Suppressor macrophage (primary cell): Measurements from ENCODE around the gene IL15RA.
"Not testable (repeated sequence)": the region's sequence is repeated elsewhere in the genome, so short reads cannot be mapped to it uniquely, and the experiment has no call there.

ENCODE experiments used
- DNase-seq, 4 experiments: peaks; one replicate each; pipeline ENCODE4 v3.0.0-alpha.2; 2020 to 2022

Gene IL15RA

GRCh38 chr10:5968681-5969453 is 8.5 kb downstream of the IL15RA start:
- DNase-seq: no peak

- no peak for DNase-seq
Measured at GRCh38 chr10:5968037-5968680, 9.2 kb downstream of the IL15RA start.

GRCh38 chr10:5965266-5965665 is 12.1 kb downstream of the IL15RA start:
- DNase-seq: no peak

GRCh38 chr10:5964736-5965135 is 12.6 kb downstream of the IL15RA start:
- no peak for DNase-seq

GRCh38 chr10:5963591-5963990 is 13.8 kb downstream of the IL15RA start:
- no peak for DNase-seq

- DNase-seq: no peak
Measured at GRCh38 chr10:5963071-5963470, 14.3 kb downstream of the IL15RA start.

- not testable (repeated sequence) for DNase-seq
Measured at GRCh38 chr10:5962358-5962940, 14.9 kb downstream of the IL15RA start.

- DNase-seq: no peak
Measured at GRCh38 chr10:5961405-5962100, 15.8 kb downstream of the IL15RA start.

- DNase-seq: not testable (repeated sequence)
Measured at GRCh38 chr10:5960973-5961275, 16.4 kb downstream of the IL15RA start.

GRCh38 chr10:5960070-5960972 is 17.0 kb downstream of the IL15RA start:
- DNase-seq: no peak

- no peak for DNase-seq
Measured at GRCh38 chr10:5959581-5960069, 17.7 kb downstream of the IL15RA start.

- no peak for DNase-seq
Measured at GRCh38 chr10:5959142-5959541, 18.2 kb downstream of the IL15RA start.

- no peak for DNase-seq
Measured at GRCh38 chr10:5958675-5959074, 18.7 kb downstream of the IL15RA start.

GRCh38 chr10:5958077-5958476 is 19.3 kb downstream of the IL15RA start:
- DNase-seq: no peak

GRCh38 chr10:5956146-5956936 is 21.0 kb downstream of the IL15RA start:
- DNase-seq: no peak

- DNase-seq: no peak
Measured at GRCh38 chr10:5953676-5954075, 23.7 kb downstream of the IL15RA start.

- no peak for DNase-seq
Measured at GRCh38 chr10:5952731-5953385, 24.5 kb downstream of the IL15RA start.

GRCh38 chr10:5951721-5952407 is 25.5 kb downstream of the IL15RA start:
- no peak for DNase-seq

- peak; percentile 49 to 75 (median 68) for DNase-seq
Measured at GRCh38 chr10:5951167-5951711, 26.1 kb downstream of the IL15RA start.
